HG03575 (cell line): ENCODE results near the gene SFRP5.

Source experiments
- ATAC-seq: cut with Tn5 transposase; IDR thresholded peaks from one replicate; pipeline ENCODE4 v1.9.1; 2021; ENCODE audit not compliant: unreplicated experiment, insufficient number of reproducible peaks, low FRiP score; ENCODE audit errors: extremely low read depth

SFRP5 gene

GRCh38 chr10:97721871-97722780 is 49.7 kb downstream of the SFRP5 start:
- ATAC-seq, result no peak

- no peak for ATAC-seq
Observed at GRCh38 chr10:97719602-97720001, 52.2 kb downstream of the SFRP5 start.

- ATAC-seq, result no peak
Observed at GRCh38 chr10:97718659-97719142, 53.1 kb downstream of the SFRP5 start.

GRCh38 chr10:97718178-97718577 is 53.6 kb downstream of the SFRP5 start:
- ATAC-seq, result no peak

GRCh38 chr10:97717627-97718026 is 54.2 kb downstream of the SFRP5 start:
- no peak for ATAC-seq
